Measurements from ENCODE around the gene TEX54. TPM values are rescaled to one million over a fixed set of nuclear protein-coding genes. Genes with fewer than 3 reads are reported as not detected.
"Not testable (repeated sequence)": the region's sequence is repeated elsewhere in the genome, so short reads cannot be mapped to it uniquely, and the experiment has no call there.

TEX54 gene
- total and polyA plus RNA-seq, 2 donors (not counting 1 experiment from before 2014, with no cell fraction given) = not detected

GRCh38 chr11:62860835-62861563 lies 28.4 kb upstream of the TEX54 start:
- DNase-seq (ENCODE audit: low read depth in 2 of 2) = no peak
- Histone ChIP-seq H4K20me1 (ENCODE audit: control insufficient read depth, extremely low read depth, insufficient read depth, low read length) (no peaks in the 10 kb centered on the region), H3K79me2 (ENCODE audit: control insufficient read depth, insufficient read depth, low read length) (peaks cover 5% of the 10 kb centered on the region), H3K4me2 (ENCODE audit: extremely low read depth, insufficient read depth, low read length) (no peak overlapping the region), H3K9me3 (ENCODE audit: control insufficient read depth, insufficient read depth, low read depth, low read length) (no peaks in the 10 kb centered on the region), H3K9ac (ENCODE audit: insufficient read depth, low read length) (no peak overlapping the region), H3K27ac (ENCODE audit: insufficient read depth, low read length) (no peak overlapping the region), H3K27me3 (ENCODE audit: control insufficient read depth, insufficient read depth, low read length) (no peaks in the 10 kb centered on the region), H3K4me1 (ENCODE audit: control insufficient read depth, extremely low read depth, insufficient read depth, low read length) (peaks cover 3% of the 10 kb centered on the region), H3K36me3 (ENCODE audit: control insufficient read depth, insufficient read depth, low read length) (no peaks in the 10 kb centered on the region), H2AFZ (ENCODE audit: low read length) (no peak overlapping the region), H3K4me3 (replicated peaks in 1 of 4; ENCODE audit: control extremely low read depth in 1 of 4, insufficient read depth in 1 of 4, low read depth in 3 of 4, low read length in 4 of 4) (no peak overlapping the region)
- TF ChIP-seq EZH2 (IDR thresholded peaks at IDR 0.05; ENCODE audit: low read length, missing control alignments) = no peak
- TF ChIP-seq CTCF (conservative IDR thresholded peaks at IDR 0.05 in 1 of 2, IDR thresholded peaks at IDR 0.05 in 1 of 2; ENCODE audit: low read depth in 1 of 2, low read length in 2 of 2) = no peak

GRCh38 chr11:62859281-62859703 lies 26.7 kb upstream of the TEX54 start:
- not testable (repeated sequence) for H4K20me1 ChIP-seq (ENCODE audit: control insufficient read depth, extremely low read depth, insufficient read depth, low read length); H3K4me2 ChIP-seq (ENCODE audit: extremely low read depth, insufficient read depth, low read length); H3K27me3 ChIP-seq (ENCODE audit: control insufficient read depth, insufficient read depth, low read length); H3K4me1 ChIP-seq (ENCODE audit: control insufficient read depth, extremely low read depth, insufficient read depth, low read length); H3K4me3 ChIP-seq (replicated peaks in 1 of 4; ENCODE audit: control extremely low read depth in 1 of 4, insufficient read depth in 1 of 4, low read depth in 3 of 4, low read length in 4 of 4); H3K9ac ChIP-seq (ENCODE audit: insufficient read depth, low read length); H3K36me3 ChIP-seq (ENCODE audit: control insufficient read depth, insufficient read depth, low read length); H3K9me3 ChIP-seq (ENCODE audit: control insufficient read depth, insufficient read depth, low read depth, low read length); H3K27ac ChIP-seq (ENCODE audit: insufficient read depth, low read length); DNase-seq (ENCODE audit: low read depth in 2 of 2); H2AFZ ChIP-seq (ENCODE audit: low read length)
- H3K79me2 ChIP-seq (ENCODE audit: control insufficient read depth, insufficient read depth, low read length) = peaks cover 19% of the 10 kb centered on the region

DNA sequence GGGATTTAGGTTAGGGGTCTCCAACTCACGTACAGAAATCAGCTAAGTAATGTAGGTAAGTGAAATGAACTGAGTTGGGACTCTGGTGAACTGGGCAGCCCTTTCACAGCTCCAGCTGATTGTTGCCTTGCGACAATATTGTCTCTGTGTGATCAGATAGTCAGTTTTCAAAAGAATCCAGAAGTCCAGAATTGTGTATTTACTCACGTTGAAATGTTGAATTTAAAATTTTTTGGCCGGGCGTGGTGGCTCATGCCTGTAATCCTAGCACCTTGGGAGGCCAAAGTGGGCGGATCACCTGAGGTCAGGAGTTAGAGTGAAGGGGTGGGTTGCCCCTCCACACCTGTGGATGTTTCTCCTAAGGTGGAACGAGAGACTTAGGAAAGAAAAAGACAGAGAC lies 25.6 kb upstream of the TEX54 start:
- H2AFZ ChIP-seq (ENCODE audit: low read length) = no peak overlapping the region
- H3K79me2 ChIP-seq (ENCODE audit: control insufficient read depth, insufficient read depth, low read length) = peaks cover 30% of the 10 kb centered on the region
- no peaks in the 10 kb centered on the region for H3K9me3 ChIP-seq (ENCODE audit: control insufficient read depth, insufficient read depth, low read depth, low read length)
- no peak overlapping the region for H3K27ac ChIP-seq (ENCODE audit: insufficient read depth, low read length)
- no peak overlapping the region for H3K4me2 ChIP-seq (ENCODE audit: extremely low read depth, insufficient read depth, low read length)
- no peaks in the 10 kb centered on the region for H3K27me3 ChIP-seq (ENCODE audit: control insufficient read depth, insufficient read depth, low read length)
- no peak for DNase-seq (ENCODE audit: low read depth in 2 of 2)
- H3K36me3 ChIP-seq (ENCODE audit: control insufficient read depth, insufficient read depth, low read length) = peaks cover 8% of the 10 kb centered on the region
- TF ChIP-seq EZH2 (IDR thresholded peaks at IDR 0.05; ENCODE audit: low read length, missing control alignments) = no peak
- no peak for TF ChIP-seq CTCF (conservative IDR thresholded peaks at IDR 0.05 in 1 of 2, IDR thresholded peaks at IDR 0.05 in 1 of 2; ENCODE audit: low read depth in 1 of 2, low read length in 2 of 2)
- H3K4me3 ChIP-seq (replicated peaks in 1 of 4; ENCODE audit: control extremely low read depth in 1 of 4, insufficient read depth in 1 of 4, low read depth in 3 of 4, low read length in 4 of 4) = no peak overlapping the region
- no peak overlapping the region for H3K9ac ChIP-seq (ENCODE audit: insufficient read depth, low read length)
- peaks cover 12% of the 10 kb centered on the region for H3K4me1 ChIP-seq (ENCODE audit: control insufficient read depth, extremely low read depth, insufficient read depth, low read length)
- no peaks in the 10 kb centered on the region for H4K20me1 ChIP-seq (ENCODE audit: control insufficient read depth, extremely low read depth, insufficient read depth, low read length)

Measured in fibroblast of lung (primary cell).